CD14-positive monocyte (primary cell): ENCODE results near the gene MACROD2. TPM values are rescaled to one million over a fixed set of nuclear protein-coding genes. Genes with fewer than 3 reads are reported as not detected.

ENCODE experiments used
- DNase-seq, 3 donors: peaks; one replicate each; pipeline ENCODE4 v3.0.0-alpha.2; 2011 to 2022
- H2AFZ ChIP-seq: 2 replicates; pipeline ENCODE4 v1.6.0; 2012; ENCODE audit warnings: mild to moderate bottlenecking, low read depth, low read length, inconsistent platforms; ENCODE audit not compliant: insufficient read depth, poor library complexity, severe bottlenecking
- H3K27ac ChIP-seq, 2 donors: 1 replicate in 1 of 2; 2 replicates in 1 of 2; pipeline ENCODE4 v1.5.1; 2012 to 2013; ENCODE audit warnings: low read length in 2 of 2, control low read depth in 1 of 2, inconsistent platforms in 1 of 2, low read depth in 1 of 2, mild to moderate bottlenecking in 1 of 2
- H3K27me3 ChIP-seq, 2 donors: one replicate each; pipeline versions ENCODE4 v1.6.0 to v1.6.1; 2011 to 2013; ENCODE audit warnings: low read length in 2 of 2; ENCODE audit not compliant: control insufficient read depth in 2 of 2, insufficient read depth in 2 of 2
- H3K36me3 ChIP-seq, 2 donors: replicated peaks in 1 of 2; 1 replicate in 1 of 2; 2 replicates in 1 of 2; pipeline versions ENCODE4 v1.5.1 to v1.6.1; 2012 to 2013; ENCODE audit warnings: low read length in 2 of 2, control low read depth in 1 of 2, inconsistent platforms in 1 of 2, mild to moderate bottlenecking in 1 of 2; ENCODE audit not compliant: insufficient read depth in 2 of 2, control insufficient read depth in 1 of 2
- H3K4me1 ChIP-seq, 2 donors: 1 replicate in 1 of 2; 2 replicates in 1 of 2; pipeline versions ENCODE4 v1.5.1 to v1.6.1; 2012 to 2013; ENCODE audit warnings: low read length in 2 of 2, control low read depth in 1 of 2, inconsistent platforms in 1 of 2, mild to moderate bottlenecking in 1 of 2, moderate library complexity in 1 of 2; ENCODE audit not compliant: insufficient read depth in 2 of 2, control insufficient read depth in 1 of 2
- H3K4me2 ChIP-seq: replicated peaks from 2 replicates; pipeline ENCODE3; 2012; ENCODE audit warnings: low read length, moderate library complexity, mild to moderate bottlenecking; ENCODE audit not compliant: poor library complexity, severe bottlenecking; ENCODE audit errors: extremely low read depth
- H3K4me3 ChIP-seq, 3 experiments: fragments of 200-600 bp in 1 of 3; sonication (generic) in 1 of 3; replicated peaks in 1 of 3; 1 replicate in 2 of 3; 2 replicates in 1 of 3; pipeline ENCODE4 v1.5.1; 2011 to 2013; ENCODE audit warnings: low read length in 3 of 3, mild to moderate bottlenecking in 3 of 3, control low read depth in 2 of 3, low read depth in 2 of 3, inconsistent platforms in 1 of 3, moderate library complexity in 1 of 3
- H3K79me2 ChIP-seq: 2 replicates; pipeline ENCODE4 v1.6.0; 2012; ENCODE audit warnings: mild to moderate bottlenecking, control low read depth, inconsistent platforms, low read length, moderate library complexity; ENCODE audit not compliant: insufficient read depth
- H3K9ac ChIP-seq: 2 replicates; pipeline ENCODE4 v1.6.0; 2017; ENCODE audit warnings: low read length, mild to moderate bottlenecking; ENCODE audit not compliant: insufficient read depth, poor library complexity, severe bottlenecking
- H3K9me3 ChIP-seq, 2 donors: replicated peaks in 1 of 2; 1 replicate in 1 of 2; 2 replicates in 1 of 2; pipeline versions ENCODE4 v1.5.1 to v1.6.1; 2012 to 2013; ENCODE audit warnings: low read length in 2 of 2, control low read depth in 1 of 2; ENCODE audit not compliant: control insufficient read depth in 1 of 2, insufficient read depth in 1 of 2
- H4K20me1 ChIP-seq: 2 replicates; pipeline ENCODE4 v1.6.0; 2012; ENCODE audit warnings: mild to moderate bottlenecking, low read length, control low read depth, moderate library complexity; ENCODE audit not compliant: insufficient read depth
- H3K27ac Mint-ChIP-seq, 7 donors: one replicate each; pipeline ENCODE4 v1.8.0; 2020; ENCODE audit warnings: mild to moderate bottlenecking in 7 of 7, mixed read lengths in 7 of 7, moderate library complexity in 6 of 7, inconsistent platforms in 2 of 7
- H3K27me3 Mint-ChIP-seq, 3 donors: one replicate each; pipeline ENCODE4 v1.8.0; 2021 to 2022; ENCODE audit warnings: low read depth in 3 of 3, mild to moderate bottlenecking in 3 of 3, mixed read lengths in 3 of 3, moderate library complexity in 3 of 3, inconsistent platforms in 1 of 3
- H3K36me3 Mint-ChIP-seq, 2 donors: one replicate each; pipeline ENCODE4 v1.8.0; 2020; ENCODE audit warnings: mixed read lengths in 2 of 2, inconsistent platforms in 1 of 2, mild to moderate bottlenecking in 1 of 2
- H3K4me1 Mint-ChIP-seq: one replicate; pipeline ENCODE4 v1.8.0; 2020; ENCODE audit warnings: mild to moderate bottlenecking, mixed read lengths
- H3K4me3 Mint-ChIP-seq, 2 donors: one replicate each; pipeline ENCODE4 v1.8.0; 2020; ENCODE audit warnings: mild to moderate bottlenecking in 2 of 2, mixed read lengths in 2 of 2, moderate library complexity in 1 of 2
- H3K9me3 Mint-ChIP-seq, 7 donors: one replicate each; pipeline ENCODE4 v1.8.0; 2020 to 2022; ENCODE audit warnings: mixed read lengths in 7 of 7, mild to moderate bottlenecking in 6 of 7, moderate library complexity in 6 of 7, inconsistent platforms in 2 of 7
- WGBS: methylation state at CpG from one replicate; pipeline ENCODE4 v1.1.5; 2013; ENCODE audit warnings: missing lambda C conversion rate; ENCODE audit not compliant: insufficient coverage; 5-methylcytosine and 5-hydroxymethylcytosine counted together
- intact Hi-C, 2 donors: fragments of 100-400 bp; cut with micrococcal nuclease; formaldehyde crosslinking; loops; one replicate each; pipeline versions ENCODE4 v1.15.0 to v1.15.1; 2023
- polyA plus RNA-seq, 3 donors: library from polyadenylated mRNA; depleted of rRNA in 1 of 3; unstranded in 2 of 3; stranded (reverse) in 1 of 3; fragments of 300-500 nt in 2 of 3; fragments of >200 nt in 1 of 3; fragmentation: Illumina TruSeq in 2 of 3; gene quantifications; 1 replicate in 2 of 3; 2 replicates in 1 of 3; pipeline ENCODE4 v1.2.3, GENCODE V29; 2012 to 2021
- TF ChIP-seq, protein P1 (sequence below): fragments of 200-600 bp; IDR thresholded peaks from one replicate; pipeline ENCODE4 v1.8.0; 2022; ENCODE audit warnings: antibody characterized with exemption, mild to moderate bottlenecking

Gene MACROD2
- polyA plus RNA-seq, 3 donors = 0.23 TPM; not detected in 2

GRCh38 chr20:16050366-16050765 is 2055.1 kb downstream of the MACROD2 start:
- Mint-ChIP-seq H3K4me3 (no peak overlapping the region), H3K27ac (no peak overlapping the region), H3K36me3 (no peaks in the 10 kb centered on the region), H3K27me3 (no peaks in the 10 kb centered on the region), H3K9me3 (peaks cover 0 to 3% (median 0%) of the 10 kb centered on the region in 7 donors), H3K4me1 (peaks cover 4% of the 10 kb centered on the region)
- no peaks in the 10 kb centered on the region for H3K4me1 ChIP-seq
- no peaks in the 10 kb centered on the region for H3K9me3 ChIP-seq
- H3K79me2 ChIP-seq = no peaks in the 10 kb centered on the region
- DNase-seq = no peak
- no peak overlapping the region for H3K4me2 ChIP-seq
- no peaks in the 10 kb centered on the region for H3K36me3 ChIP-seq
- no peak overlapping the region for H2AFZ ChIP-seq
- TF ChIP-seq, protein P1, sequence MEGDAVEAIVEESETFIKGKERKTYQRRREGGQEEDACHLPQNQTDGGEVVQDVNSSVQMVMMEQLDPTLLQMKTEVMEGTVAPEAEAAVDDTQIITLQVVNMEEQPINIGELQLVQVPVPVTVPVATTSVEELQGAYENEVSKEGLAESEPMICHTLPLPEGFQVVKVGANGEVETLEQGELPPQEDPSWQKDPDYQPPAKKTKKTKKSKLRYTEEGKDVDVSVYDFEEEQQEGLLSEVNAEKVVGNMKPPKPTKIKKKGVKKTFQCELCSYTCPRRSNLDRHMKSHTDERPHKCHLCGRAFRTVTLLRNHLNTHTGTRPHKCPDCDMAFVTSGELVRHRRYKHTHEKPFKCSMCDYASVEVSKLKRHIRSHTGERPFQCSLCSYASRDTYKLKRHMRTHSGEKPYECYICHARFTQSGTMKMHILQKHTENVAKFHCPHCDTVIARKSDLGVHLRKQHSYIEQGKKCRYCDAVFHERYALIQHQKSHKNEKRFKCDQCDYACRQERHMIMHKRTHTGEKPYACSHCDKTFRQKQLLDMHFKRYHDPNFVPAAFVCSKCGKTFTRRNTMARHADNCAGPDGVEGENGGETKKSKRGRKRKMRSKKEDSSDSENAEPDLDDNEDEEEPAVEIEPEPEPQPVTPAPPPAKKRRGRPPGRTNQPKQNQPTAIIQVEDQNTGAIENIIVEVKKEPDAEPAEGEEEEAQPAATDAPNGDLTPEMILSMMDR = no peak
- 78% methylated on average over 1 of the region's 1 CpG for whole genome bisulfite sequencing
- no peak overlapping the region for H3K27ac ChIP-seq
- no peaks in the 10 kb centered on the region for H4K20me1 ChIP-seq
- no peak overlapping the region for H3K9ac ChIP-seq
- intact Hi-C loops = no loop called here
- no peaks in the 10 kb centered on the region for H3K27me3 ChIP-seq
- no peak overlapping the region for H3K4me3 ChIP-seq

GRCh38 chr20:16051968-16052367 is 2056.7 kb downstream of the MACROD2 start:
- Histone ChIP-seq H3K4me2 (no peak overlapping the region), H2AFZ (no peak overlapping the region), H4K20me1 (no peaks in the 10 kb centered on the region), H3K27ac (no peak overlapping the region), H3K27me3 (no peaks in the 10 kb centered on the region), H3K36me3 (no peaks in the 10 kb centered on the region), H3K4me3 (no peak overlapping the region), H3K4me1 (no peaks in the 10 kb centered on the region), H3K9ac (no peak overlapping the region), H3K9me3 (no peaks in the 10 kb centered on the region), H3K79me2 (no peaks in the 10 kb centered on the region)
- DNase-seq = no peak
- no CpG with 5 or more reads among the region's 1 CpG for WGBS
- intact Hi-C loops = no loop called here
- peaks cover 0 to 3% (median 0%) of the 10 kb centered on the region in 7 donors for H3K9me3 Mint-ChIP-seq
- TF ChIP-seq, protein P1 = no peak
- H3K27ac Mint-ChIP-seq = no peak overlapping the region
- no peaks in the 10 kb centered on the region for H3K27me3 Mint-ChIP-seq
- no peaks in the 10 kb centered on the region for H3K36me3 Mint-ChIP-seq
- H3K4me1 Mint-ChIP-seq = peaks cover 4% of the 10 kb centered on the region
- no peak overlapping the region for H3K4me3 Mint-ChIP-seq
